Measurements from ENCODE around the gene PEX6.
A peak's percentile ranks its signal among the peaks of the same experiment; 100 is the strongest.

PEX6 gene

DNA sequence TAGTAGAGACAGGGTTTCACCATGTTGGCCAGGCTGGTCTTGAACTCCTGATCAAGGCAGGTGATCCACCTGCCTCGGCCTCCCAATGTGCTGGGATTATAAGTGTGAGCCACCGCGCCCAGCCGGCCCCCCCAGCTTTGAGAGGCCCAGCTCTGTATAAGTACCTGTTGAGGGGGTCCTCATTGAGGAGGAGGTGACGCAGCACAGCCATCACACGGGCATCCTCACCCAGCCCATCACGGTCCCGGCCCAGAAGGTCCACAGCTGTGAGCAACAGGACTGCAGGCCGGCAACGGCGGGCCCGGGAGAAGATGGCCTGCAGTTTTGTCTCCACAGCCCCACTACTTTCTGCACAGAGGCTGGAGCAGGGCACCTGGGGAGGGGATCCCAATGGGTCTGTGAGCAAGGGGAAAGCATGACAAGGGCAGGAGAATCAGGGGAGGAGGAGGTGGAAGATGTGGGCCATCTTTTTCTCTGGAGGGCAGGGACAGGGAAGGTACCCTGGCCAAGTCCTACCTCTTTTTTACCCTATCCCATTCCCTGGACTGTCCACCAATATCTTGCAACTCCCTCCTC, 10.8 kb downstream of the PEX6 start:
- TF ChIP-seq CTCF (IDR thresholded peaks at IDR 0.05; ENCODE audit: low read depth, low read length, missing control alignments) = no peak
- no peak overlapping the region for H3K4me3 ChIP-seq (ENCODE audit: low read depth, low read length)
- DNase-seq (ENCODE audit: low read depth) = no peak

DNA sequence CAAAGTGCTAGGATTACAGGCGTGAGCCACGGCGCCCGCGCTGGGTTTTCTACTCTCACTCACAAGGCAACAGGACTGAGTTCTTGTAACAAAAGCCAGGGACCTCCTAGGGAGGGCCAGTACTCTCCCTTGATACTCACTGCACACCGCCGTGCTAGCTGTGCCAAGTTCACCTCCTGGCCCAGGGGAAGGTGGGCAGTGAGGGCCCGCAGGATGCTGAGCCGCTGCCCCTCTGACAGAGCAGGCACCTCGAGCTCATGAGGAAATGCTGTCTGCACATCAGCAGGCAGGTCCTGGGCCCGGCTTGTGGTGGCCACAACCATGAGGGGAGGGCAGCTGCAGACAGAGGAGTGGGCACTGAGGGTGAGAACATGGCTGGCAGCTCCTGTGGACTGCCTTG, 11.8 kb downstream of the PEX6 start:
- TF ChIP-seq CTCF (IDR thresholded peaks at IDR 0.05; ENCODE audit: low read depth, low read length, missing control alignments) = no peak
- no peak for DNase-seq (ENCODE audit: low read depth)
- no peak overlapping the region for H3K4me3 ChIP-seq (ENCODE audit: low read depth, low read length)

DNA sequence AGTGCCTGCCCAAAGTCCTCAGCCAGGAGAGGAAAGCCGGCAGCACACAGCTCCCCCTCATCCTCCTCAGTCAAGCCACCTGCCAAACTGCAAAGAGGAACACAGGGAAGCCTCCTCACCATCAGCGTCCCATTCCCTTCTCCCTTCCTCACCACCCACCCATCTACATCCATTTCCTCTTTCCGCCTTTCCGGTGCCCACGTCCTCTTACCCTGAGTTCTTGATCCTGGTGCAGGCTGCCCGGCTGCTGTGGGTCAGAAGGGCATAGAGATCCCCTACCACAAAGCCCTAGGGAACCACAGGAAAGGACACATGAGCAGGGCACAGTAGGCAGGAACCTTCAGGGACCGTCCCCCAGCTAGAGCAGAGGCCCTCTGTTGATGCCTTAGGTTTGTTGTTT, 12.4 kb downstream of the PEX6 start:
- H3K4me3 ChIP-seq (ENCODE audit: low read depth, low read length) = no peak overlapping the region
- DNase-seq (ENCODE audit: low read depth) = no peak
- no peak for TF ChIP-seq CTCF (IDR thresholded peaks at IDR 0.05; ENCODE audit: low read depth, low read length, missing control alignments)

- no peak for DNase-seq (ENCODE audit: low read depth)
- TF ChIP-seq CTCF (IDR thresholded peaks at IDR 0.05; ENCODE audit: low read depth, low read length, missing control alignments) = peak; percentile 30
- no peak overlapping the region for H3K4me3 ChIP-seq (ENCODE audit: low read depth, low read length)
Observed at GRCh38 chr6:42963855-42964605, 15.0 kb downstream of the PEX6 start.

DNA sequence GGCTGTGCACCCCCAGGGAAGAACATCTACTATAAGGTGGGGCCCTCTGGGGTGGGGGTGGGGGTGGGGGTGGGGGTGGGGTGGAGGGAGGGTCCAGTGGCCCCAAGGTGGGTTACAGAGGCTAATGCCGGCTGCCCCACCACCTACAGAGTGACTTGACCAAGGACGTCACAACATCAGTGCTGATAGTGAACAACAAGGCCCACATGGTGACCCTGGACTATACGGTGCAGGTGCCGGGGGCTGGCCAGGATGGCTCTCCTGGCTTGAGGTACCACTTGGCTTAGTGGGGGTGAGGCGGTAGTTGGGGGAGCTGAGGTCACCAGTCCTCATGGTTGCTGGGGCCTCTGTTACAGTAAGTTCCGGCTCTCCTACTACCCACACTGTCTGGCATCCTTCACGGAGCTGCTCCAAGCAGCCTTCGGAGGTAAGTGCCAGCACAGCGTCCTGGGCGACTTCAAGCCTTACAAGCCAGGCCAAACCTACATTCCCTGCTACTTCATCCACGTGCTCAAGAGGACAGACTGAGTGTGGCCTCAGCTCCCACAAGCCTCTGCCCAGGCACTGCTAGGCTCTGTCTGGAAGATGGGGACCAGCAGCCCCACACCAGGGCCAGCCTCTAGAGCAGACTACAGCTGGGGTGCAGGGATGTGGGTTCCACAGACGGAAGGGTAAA, 15.7 kb downstream of the PEX6 start:
- DNase-seq (ENCODE audit: low read depth) = no peak
- TF ChIP-seq CTCF (IDR thresholded peaks at IDR 0.05; ENCODE audit: low read depth, low read length, missing control alignments) = no peak
- no peak overlapping the region for H3K4me3 ChIP-seq (ENCODE audit: low read depth, low read length)

GRCh38 chr6:42962502-42963178, 16.3 kb downstream of the PEX6 start:
- DNase-seq (ENCODE audit: low read depth) = no peak
- no peak overlapping the region for H3K4me3 ChIP-seq (ENCODE audit: low read depth, low read length)
- no peak for TF ChIP-seq CTCF (IDR thresholded peaks at IDR 0.05; ENCODE audit: low read depth, low read length, missing control alignments)
